Measurements from ENCODE around the gene RAD9B. TPM values are rescaled to one million over a fixed set of nuclear protein-coding genes. Genes with fewer than 3 reads are reported as not detected.

Gene RAD9B
- total and polyA plus RNA-seq, 2 of the 13 experiments (the other 11 are each of a cell fraction or from before 2014, with no cell fraction given): 0.05 to 0.38 TPM

DNA sequence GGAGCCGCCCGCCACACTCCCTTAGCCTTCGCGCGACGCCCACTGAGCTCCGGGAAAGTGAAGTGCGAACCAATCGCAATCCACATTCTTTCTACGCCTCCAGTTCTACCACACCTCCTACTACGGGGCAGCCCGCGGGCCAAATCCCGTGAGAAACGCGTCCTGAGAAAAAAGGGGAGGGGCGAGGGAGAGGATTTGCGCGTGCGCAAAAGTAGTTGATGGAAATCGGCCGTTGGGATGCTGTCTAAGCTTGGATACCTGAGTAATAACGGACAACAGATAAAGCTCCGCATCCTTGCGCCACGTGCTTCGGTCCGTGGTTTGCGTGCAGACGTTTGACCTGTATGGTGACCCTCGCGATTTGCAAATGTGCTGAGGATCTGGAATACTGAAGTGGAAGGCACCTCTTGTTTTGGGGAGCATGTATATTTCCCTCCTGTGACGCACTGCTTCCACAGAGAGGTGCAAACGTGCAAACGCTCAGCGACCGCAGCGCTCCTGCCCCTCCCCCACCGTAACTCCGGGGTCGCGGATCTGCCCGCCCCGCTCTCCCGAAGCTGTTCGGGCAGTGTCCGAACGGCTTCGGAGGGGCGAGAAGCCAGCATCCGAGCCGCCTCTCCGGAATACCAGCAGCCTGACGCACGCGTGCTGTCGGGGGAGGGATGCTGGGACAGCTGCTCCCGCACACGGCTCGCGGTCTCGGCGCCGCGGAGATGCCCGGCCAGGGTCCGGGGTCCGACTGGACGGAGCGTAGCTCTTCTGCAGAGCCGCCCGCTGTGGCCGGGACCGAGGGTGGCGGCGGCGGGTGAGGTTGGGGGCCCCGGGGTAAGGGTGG, 33.7 kb upstream of the RAD9B start, which contains the start of the genes FAM216A and GPN3 (continued):
- TF ChIP-seq, protein P1, sequence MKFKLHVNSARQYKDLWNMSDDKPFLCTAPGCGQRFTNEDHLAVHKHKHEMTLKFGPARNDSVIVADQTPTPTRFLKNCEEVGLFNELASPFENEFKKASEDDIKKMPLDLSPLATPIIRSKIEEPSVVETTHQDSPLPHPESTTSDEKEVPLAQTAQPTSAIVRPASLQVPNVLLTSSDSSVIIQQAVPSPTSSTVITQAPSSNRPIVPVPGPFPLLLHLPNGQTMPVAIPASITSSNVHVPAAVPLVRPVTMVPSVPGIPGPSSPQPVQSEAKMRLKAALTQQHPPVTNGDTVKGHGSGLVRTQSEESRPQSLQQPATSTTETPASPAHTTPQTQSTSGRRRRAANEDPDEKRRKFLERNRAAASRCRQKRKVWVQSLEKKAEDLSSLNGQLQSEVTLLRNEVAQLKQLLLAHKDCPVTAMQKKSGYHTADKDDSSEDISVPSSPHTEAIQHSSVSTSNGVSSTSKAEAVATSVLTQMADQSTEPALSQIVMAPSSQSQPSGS (CRISPR knock-in tag; IDR thresholded peaks at IDR 0.05): peak; percentile 23
- TF ChIP-seq ZNF34 (CRISPR knock-in tag; IDR thresholded peaks at IDR 0.05; ENCODE audit: borderline replicate concordance) (peak; percentile 93; the same call in 1 of the 2 replicates), SP2 (CRISPR knock-in tag; IDR thresholded peaks at IDR 0.05) (peak; percentile 57), MAF1 (CRISPR knock-in tag; IDR thresholded peaks at IDR 0.05; ENCODE audit: borderline replicate concordance) (0 out of 2 replicates have a peak, but pooled peaks have one; percentile 12), KDM2A (CRISPR knock-in tag; IDR thresholded peaks at IDR 0.05; ENCODE audit: borderline replicate concordance, low read depth) (peak; percentile 82; the same call in 1 of the 2 replicates), MAFK (conservative IDR thresholded peaks at IDR 0.05 in 1 of 2, IDR thresholded peaks at IDR 0.05 in 1 of 2; ENCODE audit: low read length in 2 of 2) (no peak), ZNF3 (CRISPR knock-in tag; IDR thresholded peaks at IDR 0.05) (no peak), ZNF547 (CRISPR knock-in tag; IDR thresholded peaks at IDR 0.05) (peak; percentile 31), KDM6A (CRISPR knock-in tag; IDR thresholded peaks at IDR 0.05; ENCODE audit: low read depth) (no peak)
- TF ChIP-seq, protein P2, sequence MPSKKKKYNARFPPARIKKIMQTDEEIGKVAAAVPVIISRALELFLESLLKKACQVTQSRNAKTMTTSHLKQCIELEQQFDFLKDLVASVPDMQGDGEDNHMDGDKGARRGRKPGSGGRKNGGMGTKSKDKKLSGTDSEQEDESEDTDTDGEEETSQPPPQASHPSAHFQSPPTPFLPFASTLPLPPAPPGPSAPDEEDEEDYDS (CRISPR knock-in tag; IDR thresholded peaks at IDR 0.05): peak; percentile 88
- TF ChIP-seq, protein P3, sequence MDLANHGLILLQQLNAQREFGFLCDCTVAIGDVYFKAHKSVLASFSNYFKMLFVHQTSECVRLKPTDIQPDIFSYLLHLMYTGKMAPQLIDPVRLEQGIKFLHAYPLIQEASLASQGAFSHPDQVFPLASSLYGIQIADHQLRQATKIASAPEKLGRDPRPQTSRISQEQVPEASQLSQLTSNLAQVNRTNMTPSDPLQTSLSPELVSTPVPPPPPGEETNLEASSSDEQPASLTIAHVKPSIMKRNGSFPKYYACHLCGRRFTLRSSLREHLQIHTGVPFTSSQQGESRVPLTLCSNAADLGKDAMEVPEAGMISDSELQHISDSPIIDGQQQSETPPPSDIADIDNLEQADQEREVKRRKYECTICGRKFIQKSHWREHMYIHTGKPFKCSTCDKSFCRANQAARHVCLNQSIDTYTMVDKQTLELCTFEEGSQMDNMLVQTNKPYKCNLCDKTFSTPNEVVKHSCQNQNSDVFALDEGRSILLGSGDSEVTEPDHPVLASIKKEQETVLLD (CRISPR knock-in tag; IDR thresholded peaks at IDR 0.05; ENCODE audit: low read depth): peak; percentile 51; the same call in 1 of the 2 replicates
- TF ChIP-seq, protein P4, sequence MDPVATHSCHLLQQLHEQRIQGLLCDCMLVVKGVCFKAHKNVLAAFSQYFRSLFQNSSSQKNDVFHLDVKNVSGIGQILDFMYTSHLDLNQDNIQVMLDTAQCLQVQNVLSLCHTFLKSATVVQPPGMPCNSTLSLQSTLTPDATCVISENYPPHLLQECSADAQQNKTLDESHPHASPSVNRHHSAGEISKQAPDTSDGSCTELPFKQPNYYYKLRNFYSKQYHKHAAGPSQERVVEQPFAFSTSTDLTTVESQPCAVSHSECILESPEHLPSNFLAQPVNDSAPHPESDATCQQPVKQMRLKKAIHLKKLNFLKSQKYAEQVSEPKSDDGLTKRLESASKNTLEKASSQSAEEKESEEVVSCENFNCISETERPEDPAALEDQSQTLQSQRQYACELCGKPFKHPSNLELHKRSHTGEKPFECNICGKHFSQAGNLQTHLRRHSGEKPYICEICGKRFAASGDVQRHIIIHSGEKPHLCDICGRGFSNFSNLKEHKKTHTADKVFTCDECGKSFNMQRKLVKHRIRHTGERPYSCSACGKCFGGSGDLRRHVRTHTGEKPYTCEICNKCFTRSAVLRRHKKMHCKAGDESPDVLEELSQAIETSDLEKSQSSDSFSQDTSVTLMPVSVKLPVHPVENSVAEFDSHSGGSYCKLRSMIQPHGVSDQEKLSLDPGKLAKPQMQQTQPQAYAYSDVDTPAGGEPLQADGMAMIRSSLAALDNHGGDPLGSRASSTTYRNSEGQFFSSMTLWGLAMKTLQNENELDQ (CRISPR knock-in tag; IDR thresholded peaks at IDR 0.05; ENCODE audit: borderline replicate concordance): no peak
- TF ChIP-seq, protein P5, sequence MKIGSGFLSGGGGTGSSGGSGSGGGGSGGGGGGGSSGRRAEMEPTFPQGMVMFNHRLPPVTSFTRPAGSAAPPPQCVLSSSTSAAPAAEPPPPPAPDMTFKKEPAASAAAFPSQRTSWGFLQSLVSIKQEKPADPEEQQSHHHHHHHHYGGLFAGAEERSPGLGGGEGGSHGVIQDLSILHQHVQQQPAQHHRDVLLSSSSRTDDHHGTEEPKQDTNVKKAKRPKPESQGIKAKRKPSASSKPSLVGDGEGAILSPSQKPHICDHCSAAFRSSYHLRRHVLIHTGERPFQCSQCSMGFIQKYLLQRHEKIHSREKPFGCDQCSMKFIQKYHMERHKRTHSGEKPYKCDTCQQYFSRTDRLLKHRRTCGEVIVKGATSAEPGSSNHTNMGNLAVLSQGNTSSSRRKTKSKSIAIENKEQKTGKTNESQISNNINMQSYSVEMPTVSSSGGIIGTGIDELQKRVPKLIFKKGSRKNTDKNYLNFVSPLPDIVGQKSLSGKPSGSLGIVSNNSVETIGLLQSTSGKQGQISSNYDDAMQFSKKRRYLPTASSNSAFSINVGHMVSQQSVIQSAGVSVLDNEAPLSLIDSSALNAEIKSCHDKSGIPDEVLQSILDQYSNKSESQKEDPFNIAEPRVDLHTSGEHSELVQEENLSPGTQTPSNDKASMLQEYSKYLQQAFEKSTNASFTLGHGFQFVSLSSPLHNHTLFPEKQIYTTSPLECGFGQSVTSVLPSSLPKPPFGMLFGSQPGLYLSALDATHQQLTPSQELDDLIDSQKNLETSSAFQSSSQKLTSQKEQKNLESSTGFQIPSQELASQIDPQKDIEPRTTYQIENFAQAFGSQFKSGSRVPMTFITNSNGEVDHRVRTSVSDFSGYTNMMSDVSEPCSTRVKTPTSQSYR (CRISPR knock-in tag; IDR thresholded peaks at IDR 0.05; ENCODE audit: borderline replicate concordance): peak; percentile 98
- TF ChIP-seq, protein P6, sequence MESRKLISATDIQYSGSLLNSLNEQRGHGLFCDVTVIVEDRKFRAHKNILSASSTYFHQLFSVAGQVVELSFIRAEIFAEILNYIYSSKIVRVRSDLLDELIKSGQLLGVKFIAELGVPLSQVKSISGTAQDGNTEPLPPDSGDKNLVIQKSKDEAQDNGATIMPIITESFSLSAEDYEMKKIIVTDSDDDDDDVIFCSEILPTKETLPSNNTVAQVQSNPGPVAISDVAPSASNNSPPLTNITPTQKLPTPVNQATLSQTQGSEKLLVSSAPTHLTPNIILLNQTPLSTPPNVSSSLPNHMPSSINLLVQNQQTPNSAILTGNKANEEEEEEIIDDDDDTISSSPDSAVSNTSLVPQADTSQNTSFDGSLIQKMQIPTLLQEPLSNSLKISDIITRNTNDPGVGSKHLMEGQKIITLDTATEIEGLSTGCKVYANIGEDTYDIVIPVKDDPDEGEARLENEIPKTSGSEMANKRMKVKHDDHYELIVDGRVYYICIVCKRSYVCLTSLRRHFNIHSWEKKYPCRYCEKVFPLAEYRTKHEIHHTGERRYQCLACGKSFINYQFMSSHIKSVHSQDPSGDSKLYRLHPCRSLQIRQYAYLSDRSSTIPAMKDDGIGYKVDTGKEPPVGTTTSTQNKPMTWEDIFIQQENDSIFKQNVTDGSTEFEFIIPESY (CRISPR knock-in tag; IDR thresholded peaks at IDR 0.05): no peak
- TF ChIP-seq, protein P7, sequence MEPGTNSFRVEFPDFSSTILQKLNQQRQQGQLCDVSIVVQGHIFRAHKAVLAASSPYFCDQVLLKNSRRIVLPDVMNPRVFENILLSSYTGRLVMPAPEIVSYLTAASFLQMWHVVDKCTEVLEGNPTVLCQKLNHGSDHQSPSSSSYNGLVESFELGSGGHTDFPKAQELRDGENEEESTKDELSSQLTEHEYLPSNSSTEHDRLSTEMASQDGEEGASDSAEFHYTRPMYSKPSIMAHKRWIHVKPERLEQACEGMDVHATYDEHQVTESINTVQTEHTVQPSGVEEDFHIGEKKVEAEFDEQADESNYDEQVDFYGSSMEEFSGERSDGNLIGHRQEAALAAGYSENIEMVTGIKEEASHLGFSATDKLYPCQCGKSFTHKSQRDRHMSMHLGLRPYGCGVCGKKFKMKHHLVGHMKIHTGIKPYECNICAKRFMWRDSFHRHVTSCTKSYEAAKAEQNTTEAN (CRISPR knock-in tag; conservative IDR thresholded peaks at IDR 0.05): peak; percentile 78

All from HepG2 (cell line).